H9 (cell line): ENCODE results near the gene VPS51. TPM values are rescaled to one million over a fixed set of nuclear protein-coding genes. Genes with fewer than 3 reads are reported as not detected.
"Not testable (repeated sequence)": the region's sequence is repeated elsewhere in the genome, so short reads cannot be mapped to it uniquely, and the experiment has no call there.

Source experiments
- DNase-seq: peaks from one replicate; pipeline ENCODE4 v3.0.0-alpha.2; 2017
- H2AFZ ChIP-seq: one replicate; pipeline ENCODE4 v1.6.1; 2013; ENCODE audit warnings: mild to moderate bottlenecking, low read length, control low read depth, moderate library complexity
- H2AK5ac ChIP-seq: 2 replicates; pipeline ENCODE4 v1.6.1; 2013; ENCODE audit warnings: low read length, control low read depth, mixed read lengths; ENCODE audit not compliant: insufficient read length
- H2BK120ac ChIP-seq: one replicate; pipeline ENCODE4 v1.6.1; 2013; ENCODE audit warnings: low read depth, mild to moderate bottlenecking, low read length, control low read depth, inconsistent platforms; ENCODE audit not compliant: poor library complexity, severe bottlenecking
- H2BK12ac ChIP-seq: 2 replicates; pipeline ENCODE4 v1.6.1; 2013; ENCODE audit warnings: low read length, control low read depth, mixed read lengths, low read depth; ENCODE audit not compliant: insufficient read length
- H2BK15ac ChIP-seq: 2 replicates; pipeline ENCODE4 v1.6.1; 2013; ENCODE audit warnings: low read depth, low read length, control low read depth
- H2BK20ac ChIP-seq: one replicate; pipeline ENCODE4 v1.6.1; 2013; ENCODE audit warnings: low read depth, mild to moderate bottlenecking, low read length, control low read depth, inconsistent platforms; ENCODE audit not compliant: poor library complexity, severe bottlenecking
- H2BK5ac ChIP-seq: 2 replicates; pipeline ENCODE4 v1.6.1; 2013; ENCODE audit warnings: low read length, control low read depth, mixed read lengths; ENCODE audit not compliant: insufficient read length
- H3K14ac ChIP-seq: 2 replicates; pipeline ENCODE4 v1.6.1; 2013; ENCODE audit warnings: low read length, control low read depth; ENCODE audit not compliant: insufficient read depth
- H3K18ac ChIP-seq: 2 replicates; pipeline ENCODE4 v1.6.1; 2013; ENCODE audit warnings: low read depth, mild to moderate bottlenecking, mixed read lengths, low read length, control low read depth; ENCODE audit not compliant: insufficient read length
- H3K23ac ChIP-seq: 2 replicates; pipeline ENCODE4 v1.6.1; 2013; ENCODE audit warnings: low read length, control low read depth, mixed read lengths, low read depth; ENCODE audit not compliant: insufficient read length
- H3K23me2 ChIP-seq: 2 replicates; pipeline ENCODE4 v1.6.1; 2013; ENCODE audit warnings: low read depth, mild to moderate bottlenecking, mixed read lengths, low read length, control low read depth; ENCODE audit not compliant: insufficient read length, poor library complexity, severe bottlenecking
- H3K27ac ChIP-seq: 2 replicates; pipeline ENCODE4 v1.5.1; 2013; ENCODE audit warnings: low read length, control low read depth, mixed read lengths, low read depth; ENCODE audit not compliant: insufficient read length
- H3K27me3 ChIP-seq: 2 replicates; pipeline ENCODE4 v1.6.1; 2013; ENCODE audit warnings: low read length, control low read depth, inconsistent platforms; ENCODE audit not compliant: insufficient read depth
- H3K4ac ChIP-seq: 2 replicates; pipeline ENCODE4 v1.6.1; 2013; ENCODE audit warnings: low read depth, mild to moderate bottlenecking, control low read depth, inconsistent platforms, low read length, moderate library complexity
- H3K4me1 ChIP-seq: 2 replicates; pipeline ENCODE4 v1.6.1; 2013; ENCODE audit warnings: low read length, control low read depth, inconsistent platforms; ENCODE audit not compliant: insufficient read depth
- H3K4me2 ChIP-seq: 2 replicates; pipeline ENCODE4 v1.6.1; 2013; ENCODE audit warnings: low read length, control low read depth, mixed read lengths; ENCODE audit not compliant: insufficient read length, insufficient read depth
- H3K56ac ChIP-seq: 2 replicates; pipeline ENCODE4 v1.6.1; 2013; ENCODE audit warnings: low read depth, mild to moderate bottlenecking, mixed read lengths, low read length, control low read depth; ENCODE audit not compliant: insufficient read length
- H3K79me1 ChIP-seq: 2 replicates; pipeline ENCODE4 v1.6.1; 2013; ENCODE audit warnings: low read depth, mild to moderate bottlenecking, moderate library complexity, low read length, control low read depth, inconsistent platforms; ENCODE audit not compliant: insufficient read depth, poor library complexity, severe bottlenecking
- H3K79me2 ChIP-seq: 2 replicates; pipeline ENCODE4 v1.6.1; 2013; ENCODE audit warnings: low read length, control low read depth, inconsistent platforms; ENCODE audit not compliant: insufficient read depth
- H3K9ac ChIP-seq: 2 replicates; pipeline ENCODE4 v1.6.1; 2013; ENCODE audit warnings: low read length, control low read depth, mixed read lengths; ENCODE audit not compliant: insufficient read length; ENCODE audit errors: extremely low read depth
- H3K9me3 ChIP-seq: one replicate; pipeline ENCODE4 v1.6.1; 2013; ENCODE audit warnings: low read depth, low read length, inconsistent platforms; ENCODE audit not compliant: control insufficient read depth
- H3T11ph ChIP-seq: one replicate; pipeline ENCODE4 v1.6.1; 2013; ENCODE audit warnings: mild to moderate bottlenecking, low read length, control low read depth, inconsistent platforms
- H4K20me1 ChIP-seq: one replicate; pipeline ENCODE4 v1.6.1; 2013; ENCODE audit not compliant: control insufficient read depth, insufficient read length, insufficient read depth
- H4K5ac ChIP-seq: 2 replicates; pipeline ENCODE4 v1.6.1; 2013; ENCODE audit warnings: low read depth, mild to moderate bottlenecking, mixed read lengths, low read length, control low read depth; ENCODE audit not compliant: insufficient read length
- H4K8ac ChIP-seq: replicated peaks from 2 replicates; pipeline ENCODE4 v1.6.1; 2013; ENCODE audit warnings: low read length, control low read depth, mixed read lengths, low read depth; ENCODE audit not compliant: insufficient read length
- H4K91ac ChIP-seq: 2 replicates; pipeline ENCODE4 v1.6.1; 2013; ENCODE audit warnings: low read depth, mild to moderate bottlenecking, moderate library complexity, mixed read lengths, low read length, control low read depth; ENCODE audit not compliant: insufficient read length
- H3K27ac Mint-ChIP-seq, 3 experiments: 2 replicates in 2 of 3; 3 replicates in 1 of 3; pipeline ENCODE4 v1.8.0; 2020 to 2021; ENCODE audit warnings: mixed read lengths in 3 of 3, mild to moderate bottlenecking in 1 of 3, moderate library complexity in 1 of 3
- H3K27me3 Mint-ChIP-seq: 2 replicates; pipeline ENCODE4 v1.8.0; 2021; ENCODE audit warnings: low read depth, mild to moderate bottlenecking, moderate library complexity, mixed read lengths
- H3K36me3 Mint-ChIP-seq, 3 experiments: 2 replicates in 2 of 3; 3 replicates in 1 of 3; pipeline ENCODE4 v1.8.0; 2020 to 2021; ENCODE audit warnings: low read depth in 3 of 3, mixed read lengths in 3 of 3; ENCODE audit not compliant: insufficient read depth in 1 of 3
- H3K4me1 Mint-ChIP-seq, 2 experiments: 2 replicates each; pipeline ENCODE4 v1.8.0; 2020; ENCODE audit warnings: mixed read lengths in 2 of 2
- H3K4me3 Mint-ChIP-seq, 2 experiments: 2 replicates in 1 of 2; 3 replicates in 1 of 2; pipeline ENCODE4 v1.8.0; 2020 to 2021; ENCODE audit warnings: mild to moderate bottlenecking in 2 of 2, mixed read lengths in 2 of 2, moderate library complexity in 1 of 2
- H3K9me3 Mint-ChIP-seq, 2 experiments: 2 replicates in 1 of 2; 3 replicates in 1 of 2; pipeline ENCODE4 v1.8.0; 2020; ENCODE audit warnings: mild to moderate bottlenecking in 2 of 2, mixed read lengths in 2 of 2, moderate library complexity in 1 of 2
- CTCF ChIP-seq: fragments of 200-600 bp; sonication (generic); conservative IDR thresholded peaks from 3 replicates; pipeline ENCODE4 v1.8.0; 2021; ENCODE audit warnings: antibody characterized with exemption, mild to moderate bottlenecking
- WGBS: extraction: QIAGEN DNeasy Blood & Tissue Kit; methylation state at CpG from one replicate; pipeline ENCODE4 v1.1.7; 2013; ENCODE audit warnings: missing lambda C conversion rate, low lambda C conversion rate, mixed read lengths; ENCODE audit not compliant: insufficient read length; ENCODE audit errors: extremely low coverage; 5-methylcytosine and 5-hydroxymethylcytosine counted together
- total RNA-seq: library from RNA; stranded (reverse); gene quantifications from 2 replicates; pipeline ENCODE4 v1.2.1, GENCODE V29; 2021

VPS51 gene
- total RNA-seq, 1 experiment from 2014 or later: 94.7 TPM

- H2BK15ac ChIP-seq: no peak overlapping the region; the same call in 1 of the 2 replicates
- no peak overlapping the region for H3K27ac ChIP-seq
- H3K36me3 Mint-ChIP-seq: no peaks in the 10 kb centered on the region
- H3K9ac ChIP-seq: no peak overlapping the region
- H3K4me1 Mint-ChIP-seq: peaks cover 5 to 6% of the 10 kb centered on the region in 2 experiments; a peak in 3 of 4 replicates
- H3K4me1 ChIP-seq: no peaks in the 10 kb centered on the region
- H2BK5ac ChIP-seq: no peak overlapping the region
- peak overlapping the region in 1 of 3 experiments; percentile 50; a peak in 1 of 7 replicates for H3K27ac Mint-ChIP-seq
- H3K27me3 ChIP-seq: no peaks in the 10 kb centered on the region
- no peak overlapping the region for H4K8ac ChIP-seq
- no peak overlapping the region for H4K5ac ChIP-seq
- no peak overlapping the region for H3K4me3 Mint-ChIP-seq
- no peaks in the 10 kb centered on the region for H3K23me2 ChIP-seq
- H3K4ac ChIP-seq: no peak overlapping the region
- WGBS: no CpG with 5 or more reads among the region's 5 CpGs
- H2AK5ac ChIP-seq: no peak overlapping the region
- H2BK20ac ChIP-seq: no peak overlapping the region
- no peaks in the 10 kb centered on the region for H3K79me2 ChIP-seq
- peaks cover 22% of the 10 kb centered on the region for H3K27me3 Mint-ChIP-seq
- no peak overlapping the region for H3K56ac ChIP-seq
- no peak overlapping the region for H3T11ph ChIP-seq
- H3K9me3 ChIP-seq: no peaks in the 10 kb centered on the region
- TF ChIP-seq CTCF: no peak
- no peak overlapping the region for H2BK120ac ChIP-seq
- no peak overlapping the region for H3K18ac ChIP-seq
- no peaks in the 10 kb centered on the region for H3K79me1 ChIP-seq
- H2BK12ac ChIP-seq: no peak overlapping the region
- H4K20me1 ChIP-seq: no peaks in the 10 kb centered on the region
- DNase-seq: no peak
- H3K14ac ChIP-seq: no peak overlapping the region
- peaks cover 5 to 8% of the 10 kb centered on the region in 2 experiments; a peak in 4 of 5 replicates for H3K9me3 Mint-ChIP-seq
- H3K4me2 ChIP-seq: no peak overlapping the region
- no peak overlapping the region for H2AFZ ChIP-seq
- H4K91ac ChIP-seq: no peak overlapping the region
- no peak overlapping the region for H3K23ac ChIP-seq
Measured at GRCh38 chr11:65148657-65149056, 52.6 kb downstream of the VPS51 start.

GRCh38 chr11:65150131-65150508 is 54.1 kb downstream of the VPS51 start:
- H2BK120ac ChIP-seq, H3K4me2 ChIP-seq, H2BK12ac ChIP-seq: not testable (repeated sequence)

More at GRCh38 chr11:65150131-65150508, 54.1 kb downstream of the VPS51 start:
- H3K27me3 Mint-ChIP-seq: peaks cover 19% of the 10 kb centered on the region
- not testable (repeated sequence) for H3K79me2 ChIP-seq, H4K91ac ChIP-seq, H3K4me3 Mint-ChIP-seq, DNase-seq, H3K23ac ChIP-seq, H3K18ac ChIP-seq, H3T11ph ChIP-seq, H3K79me1 ChIP-seq, H2AFZ ChIP-seq, H3K14ac ChIP-seq, H3K27ac ChIP-seq, H3K9me3 ChIP-seq, H3K4ac ChIP-seq, H4K20me1 ChIP-seq, H4K8ac ChIP-seq, H3K4me1 ChIP-seq, H2BK15ac ChIP-seq, H3K9ac ChIP-seq, H3K56ac ChIP-seq, H2BK20ac ChIP-seq, H2AK5ac ChIP-seq, H3K4me1 Mint-ChIP-seq, H3K27me3 ChIP-seq, H3K36me3 Mint-ChIP-seq, H3K9me3 Mint-ChIP-seq, H4K5ac ChIP-seq, H3K23me2 ChIP-seq, H2BK5ac ChIP-seq
- WGBS: no CpG with 5 or more reads among the region's 10 CpGs
- peak overlapping the region in 1 of 3 experiments; percentile 18; a peak in 1 of 7 replicates for H3K27ac Mint-ChIP-seq
